Esophagus squamous epithelium (tissue), 5 donors: ENCODE data around the gene HTR1D. TPM values are rescaled to one million over a fixed set of nuclear protein-coding genes. Genes with fewer than 3 reads are reported as not detected.
"Not testable (repeated sequence)": the region's sequence is repeated elsewhere in the genome, so short reads cannot be mapped to it uniquely, and the experiment has no call there.

Experiments used
- DNase-seq: peaks from one replicate; lab custom pipeline; 2025; lab: John Stamatoyannopoulos, UW
- H3K27ac ChIP-seq, 4 donors: fragments of 200-600 bp; sonication (generic); one replicate each; pipeline ENCODE4 v1.5.1; 2016 to 2019; ENCODE audit warnings: mild to moderate bottlenecking in 1 of 4
- H3K27me3 ChIP-seq, 4 donors: fragments of 200-600 bp; sonication (generic); 1 replicate in 3 of 4; 2 replicates in 1 of 4; pipeline versions ENCODE4 v1.5.1 to v1.6.0; 2017 to 2021; ENCODE audit warnings: antibody characterized with exemption in 1 of 4
- H3K36me3 ChIP-seq, 3 donors: fragments of 200-600 bp; sonication (generic); one replicate each; pipeline ENCODE4 v1.5.1; 2016 to 2019
- H3K4me1 ChIP-seq, 3 donors: fragments of 200-600 bp; sonication (generic); one replicate each; pipeline ENCODE4 v1.5.1; 2017 to 2019
- H3K4me3 ChIP-seq, 4 donors: fragments of 200-600 bp; sonication (generic); 1 replicate in 3 of 4; 2 replicates in 1 of 4; pipeline ENCODE4 v1.5.1; 2016 to 2019; ENCODE audit warnings: mild to moderate bottlenecking in 2 of 4, moderate library complexity in 1 of 4
- H3K9me3 ChIP-seq, 3 donors: fragments of 200-600 bp; sonication (generic); one replicate each; pipeline ENCODE4 v1.5.1; 2016 to 2019
- POLR2A ChIP-seq, 4 donors: fragments of 450-650 bp; IDR thresholded peaks; one replicate each; pipeline ENCODE4 v1.6.1; 2017; ENCODE audit warnings: antibody characterized with exemption in 4 of 4, mild to moderate bottlenecking in 4 of 4, moderate library complexity in 3 of 4
- WGBS, 2 donors: methylation state at CpG; one replicate each; pipeline ENCODE4 v1.1.5; 2018; 5-methylcytosine and 5-hydroxymethylcytosine counted together
- intact Hi-C: fragments of 100-400 bp; cut with DNase I; formaldehyde crosslinking; loops from one replicate; pipeline ENCODE4 v1.15.0; 2022
- total RNA-seq, 4 donors: library from RNA; depleted of rRNA; stranded (reverse); fragments of >200 nt; gene quantifications; one replicate each; pipeline ENCODE4 v1.1.0, GENCODE V29; 2016
- TF ChIP-seq, protein P1 (sequence below), 6 experiments: fragments of 450-650 bp in 4 of 6; fragments of 200-600 bp in 2 of 6; sonication (generic) in 2 of 6; IDR thresholded peaks; one replicate each; pipeline ENCODE4 v1.5.1; 2016 to 2019; ENCODE audit warnings: antibody characterized with exemption in 6 of 6, mild to moderate bottlenecking in 4 of 6, moderate library complexity in 4 of 6
- donor health status: DM: yes; HTN: yes; CAD: no.

Gene HTR1D
- total RNA-seq, 4 donors from 2014 or later: not detected

GRCh38 chr1:23209770-23210169, 7.5 kb downstream of the HTR1D start:
- DNase-seq: no peak
- H3K27me3 ChIP-seq: peaks cover 0 to 76% (median 0%) of the 10 kb centered on the region in 4 donors
- intact Hi-C loops: no loop called here
- TF ChIP-seq, protein P1, sequence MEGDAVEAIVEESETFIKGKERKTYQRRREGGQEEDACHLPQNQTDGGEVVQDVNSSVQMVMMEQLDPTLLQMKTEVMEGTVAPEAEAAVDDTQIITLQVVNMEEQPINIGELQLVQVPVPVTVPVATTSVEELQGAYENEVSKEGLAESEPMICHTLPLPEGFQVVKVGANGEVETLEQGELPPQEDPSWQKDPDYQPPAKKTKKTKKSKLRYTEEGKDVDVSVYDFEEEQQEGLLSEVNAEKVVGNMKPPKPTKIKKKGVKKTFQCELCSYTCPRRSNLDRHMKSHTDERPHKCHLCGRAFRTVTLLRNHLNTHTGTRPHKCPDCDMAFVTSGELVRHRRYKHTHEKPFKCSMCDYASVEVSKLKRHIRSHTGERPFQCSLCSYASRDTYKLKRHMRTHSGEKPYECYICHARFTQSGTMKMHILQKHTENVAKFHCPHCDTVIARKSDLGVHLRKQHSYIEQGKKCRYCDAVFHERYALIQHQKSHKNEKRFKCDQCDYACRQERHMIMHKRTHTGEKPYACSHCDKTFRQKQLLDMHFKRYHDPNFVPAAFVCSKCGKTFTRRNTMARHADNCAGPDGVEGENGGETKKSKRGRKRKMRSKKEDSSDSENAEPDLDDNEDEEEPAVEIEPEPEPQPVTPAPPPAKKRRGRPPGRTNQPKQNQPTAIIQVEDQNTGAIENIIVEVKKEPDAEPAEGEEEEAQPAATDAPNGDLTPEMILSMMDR (IDR thresholded peaks at IDR 0.05): no peak
- TF ChIP-seq POLR2A (IDR thresholded peaks at IDR 0.05): no peak
- no peak overlapping the region for H3K27ac ChIP-seq
- 73 to 77% methylated on average over 4 of the region's 4 CpGs for WGBS, 2 donors
- no peaks in the 10 kb centered on the region for H3K4me1 ChIP-seq
- H3K4me3 ChIP-seq: no peak overlapping the region
- no peaks in the 10 kb centered on the region for H3K9me3 ChIP-seq
- no peaks in the 10 kb centered on the region for H3K36me3 ChIP-seq

- no peak for TF ChIP-seq POLR2A (IDR thresholded peaks at IDR 0.05)
- TF ChIP-seq, protein P1 (IDR thresholded peaks at IDR 0.05): no peak
- Histone ChIP-seq H3K27me3 (peaks cover 0 to 63% (median 0%) of the 10 kb centered on the region in 4 donors), H3K4me3 (no peak overlapping the region), H3K27ac (no peak overlapping the region), H3K9me3 (no peaks in the 10 kb centered on the region), H3K4me1 (no peaks in the 10 kb centered on the region), H3K36me3 (no peaks in the 10 kb centered on the region)
- 86 to 90% methylated on average over 2 of the region's 2 CpGs for WGBS, 2 donors
- no peak for DNase-seq
- intact Hi-C loops: no loop called here
Observed at GRCh38 chr1:23208527-23208926, 8.8 kb downstream of the HTR1D start.

DNA sequence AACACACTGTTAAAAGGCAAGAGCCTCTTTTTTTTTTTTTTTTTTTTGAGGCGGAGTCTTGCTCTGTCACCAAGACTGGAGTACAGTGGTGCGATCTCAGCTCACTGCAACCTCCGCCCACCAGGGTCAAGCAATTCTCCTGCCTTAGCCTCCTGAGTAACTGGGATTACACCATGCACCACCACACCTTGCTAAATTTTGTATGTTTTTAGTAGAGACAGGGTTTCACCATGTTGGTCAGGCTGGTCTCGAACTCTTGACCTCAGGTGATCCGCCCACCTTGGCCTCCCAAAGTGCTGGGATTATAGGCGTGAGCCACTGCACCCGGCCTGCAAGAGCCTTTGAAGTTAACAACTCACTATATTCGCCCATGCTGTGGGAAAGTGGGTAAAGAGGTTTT, 9.6 kb downstream of the HTR1D start:
- H3K36me3 ChIP-seq, DNase-seq, H3K9me3 ChIP-seq, intact Hi-C loops, H3K27ac ChIP-seq, H3K4me1 ChIP-seq, H3K4me3 ChIP-seq: not testable (repeated sequence)
- peaks cover 0 to 60% (median 0%) of the 10 kb centered on the region in 4 donors for H3K27me3 ChIP-seq
- 87 to 92% methylated on average over 3 to 6 of the region's 8 CpGs for WGBS, 2 donors

DNA sequence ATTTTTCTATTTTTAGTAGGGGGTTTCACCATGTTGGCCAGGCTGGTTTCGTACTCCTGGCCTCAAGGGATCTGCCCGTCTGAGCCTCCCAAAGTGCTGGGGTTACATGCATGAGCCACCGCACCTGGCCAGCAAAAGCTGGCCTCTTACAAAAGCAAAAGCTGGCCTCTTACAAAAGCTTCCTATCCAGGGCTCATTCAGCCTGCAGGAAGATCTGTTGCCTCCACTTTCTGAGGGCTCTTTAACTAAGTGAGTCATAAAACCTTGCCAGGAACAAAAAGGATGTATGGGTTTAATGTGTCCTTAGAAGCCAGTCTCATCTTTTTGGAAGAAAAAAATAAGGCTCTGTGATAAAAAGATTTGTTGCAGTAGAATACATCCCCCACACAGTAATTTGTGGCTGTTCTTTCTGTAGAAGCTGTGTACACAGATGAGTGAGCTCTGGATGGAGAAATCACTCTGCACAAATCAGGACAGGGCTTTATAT, 15.0 kb downstream of the HTR1D start:
- 64% methylated on average over 3 of the region's 3 CpGs; no CpG with 5 or more reads in 1 of the 2 donors for WGBS, 2 donors
- Histone ChIP-seq H3K27me3 (peaks cover 0 to 31% (median 0%) of the 10 kb centered on the region in 4 donors), H3K4me1 (no peaks in the 10 kb centered on the region), H3K27ac (no peak overlapping the region), H3K36me3 (no peaks in the 10 kb centered on the region), H3K9me3 (no peaks in the 10 kb centered on the region), H3K4me3 (no peak overlapping the region)
- no peak for DNase-seq
- intact Hi-C loops: no loop called here
- TF ChIP-seq, protein P1 (IDR thresholded peaks at IDR 0.05): no peak
- no peak for TF ChIP-seq POLR2A (IDR thresholded peaks at IDR 0.05)

DNA sequence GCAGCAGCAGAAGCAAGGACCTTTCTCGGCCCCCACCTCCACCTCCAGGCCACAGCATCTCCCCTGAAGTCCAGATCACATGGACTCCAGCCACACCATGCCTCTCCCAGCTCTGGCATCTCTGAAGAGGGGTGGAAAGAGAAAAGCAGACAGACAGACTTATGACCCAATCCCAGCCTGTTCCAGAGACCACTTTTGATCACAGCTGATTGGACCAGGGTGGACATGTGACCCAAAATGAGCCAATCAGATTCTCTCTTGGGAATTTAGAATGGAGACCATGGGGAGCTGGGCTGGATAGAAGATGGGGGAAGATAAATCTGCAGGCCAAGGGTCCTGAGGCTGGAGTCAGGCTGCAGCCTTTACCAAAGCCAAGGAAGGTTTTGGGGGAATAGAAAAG, 16.4 kb downstream of the HTR1D start:
- H3K27ac ChIP-seq: no peak overlapping the region
- no peaks in the 10 kb centered on the region for H3K9me3 ChIP-seq
- intact Hi-C loops: no loop called here
- WGBS, 2 donors: 64 to 100% methylated on average over 1 of the region's 1 CpG
- peaks cover 0 to 33% (median 0%) of the 10 kb centered on the region in 4 donors for H3K27me3 ChIP-seq
- no peak overlapping the region for H3K4me3 ChIP-seq
- H3K36me3 ChIP-seq: no peaks in the 10 kb centered on the region
- TF ChIP-seq, protein P1 (IDR thresholded peaks at IDR 0.05): no peak
- DNase-seq: no peak
- H3K4me1 ChIP-seq: no peaks in the 10 kb centered on the region

DNA sequence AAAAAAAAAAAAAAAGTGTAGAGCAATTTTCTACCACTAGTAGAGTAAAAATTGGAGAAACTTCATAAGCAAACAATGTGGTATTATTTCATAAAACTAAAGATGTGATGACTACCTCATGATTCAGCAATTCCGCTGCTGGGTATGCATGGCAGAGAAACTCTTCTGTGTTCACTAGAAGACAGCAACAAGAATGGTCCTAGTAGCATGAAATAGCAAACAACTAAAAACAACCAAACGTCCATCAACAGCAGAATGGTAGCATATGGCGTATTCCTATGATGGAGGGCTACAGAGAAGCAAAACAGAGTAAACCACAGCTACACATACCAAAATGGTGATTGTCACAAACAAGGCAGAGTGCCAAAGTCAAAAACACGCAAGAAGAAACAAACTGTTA, 18.9 kb downstream of the HTR1D start:
- H3K9me3 ChIP-seq: no peaks in the 10 kb centered on the region
- no peak for DNase-seq
- TF ChIP-seq, protein P1 (IDR thresholded peaks at IDR 0.05): no peak
- no peak for TF ChIP-seq POLR2A (IDR thresholded peaks at IDR 0.05)
- H3K36me3 ChIP-seq: no peaks in the 10 kb centered on the region
- no peak overlapping the region for H3K4me3 ChIP-seq
- peaks cover 0 to 40% (median 0%) of the 10 kb centered on the region in 4 donors for H3K27me3 ChIP-seq
- WGBS, 2 donors: 36 to 51% methylated on average over 4 of the region's 4 CpGs
- H3K27ac ChIP-seq: no peak overlapping the region
- H3K4me1 ChIP-seq: no peaks in the 10 kb centered on the region
- intact Hi-C loops: no loop called here
